COLO829 (cell line): ENCODE data around the gene ME3.
"Not testable (repeated sequence)": the region's sequence is repeated elsewhere in the genome, so short reads cannot be mapped to it uniquely, and the experiment has no call there.

Experiments used
- DNase-seq: peaks from one replicate; pipeline ENCODE4 v3.0.0; 2012; ENCODE audit warnings: low spot score

Gene ME3

DNA sequence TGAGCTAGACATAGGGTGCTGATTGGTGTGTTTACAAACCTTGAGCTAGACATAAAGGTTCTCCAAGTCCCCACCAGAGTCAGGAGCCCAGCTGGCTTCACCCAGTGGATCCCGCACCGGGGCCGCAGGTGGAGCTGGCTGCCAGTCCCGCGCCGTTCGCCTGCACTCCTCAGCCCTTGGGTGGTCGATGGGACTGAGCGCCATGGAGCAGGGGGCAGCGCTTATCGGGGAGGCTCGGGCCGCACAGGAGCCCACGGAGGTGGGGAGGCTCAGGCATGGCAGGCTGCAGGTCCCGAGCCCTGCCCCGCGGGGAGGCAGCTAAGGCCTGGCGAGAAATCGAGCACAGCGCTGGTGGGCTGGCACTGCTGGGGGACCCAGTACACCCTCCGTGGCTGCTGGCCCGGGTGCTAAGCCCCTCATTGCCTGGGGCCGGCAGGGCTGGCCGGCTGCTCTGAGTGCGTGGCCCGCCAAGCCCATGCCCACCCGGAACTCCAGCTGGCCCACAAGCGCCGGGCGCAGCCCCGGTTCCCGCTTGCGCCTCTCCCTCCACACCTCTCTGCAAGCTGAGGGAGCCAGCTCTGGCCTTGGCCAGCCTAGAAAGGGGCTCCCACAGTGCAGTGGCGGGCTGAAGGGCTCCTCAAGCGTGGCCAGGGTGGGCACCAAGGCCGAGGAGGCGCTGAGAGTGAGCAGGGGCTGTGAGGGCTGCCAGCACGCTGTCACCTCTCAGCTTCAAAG is 238.9 kb downstream of the ME3 start:
- DNase-seq = not testable (repeated sequence)

DNA sequence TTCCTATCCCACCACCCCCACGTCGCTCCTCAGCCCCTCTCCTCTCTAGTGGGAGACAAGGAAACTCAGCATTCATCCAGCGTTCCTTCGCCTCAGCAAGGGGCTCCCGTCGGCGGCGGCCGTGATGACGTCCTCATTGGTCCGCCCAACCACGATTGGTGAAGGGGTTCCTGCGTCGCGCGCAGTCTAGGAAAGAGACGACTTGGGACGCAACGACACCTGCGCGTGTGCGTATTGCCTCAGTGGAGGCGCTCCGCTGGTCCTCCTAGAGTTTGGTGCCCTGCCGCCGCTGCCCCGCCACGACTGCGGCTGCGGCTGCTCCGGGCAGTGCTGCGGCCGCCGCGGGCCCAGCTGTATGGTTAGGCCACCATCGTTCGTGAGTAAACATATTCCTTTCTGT is 241.2 kb downstream of the ME3 start:
- DNase-seq = no peak

DNA sequence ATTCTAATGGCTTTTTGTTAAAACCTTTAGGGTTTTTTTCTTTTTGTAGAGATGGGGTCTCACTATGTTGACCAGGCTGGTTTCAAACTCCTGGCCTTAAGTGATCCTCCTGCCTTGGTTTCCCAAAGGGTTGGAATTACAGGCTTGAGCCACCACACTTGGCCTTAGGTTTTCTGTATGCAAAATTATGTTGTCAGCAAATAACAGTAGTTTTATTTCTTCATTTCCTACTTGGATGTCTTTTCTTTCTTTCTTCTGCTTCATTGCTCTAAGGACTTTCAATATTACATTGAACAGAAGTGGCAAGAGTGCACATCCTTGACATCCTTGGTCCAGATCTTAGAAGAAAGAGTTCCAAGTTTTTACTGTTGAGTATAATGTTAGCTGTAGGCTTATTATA is 245.0 kb downstream of the ME3 start:
- DNase-seq = no peak

DNA sequence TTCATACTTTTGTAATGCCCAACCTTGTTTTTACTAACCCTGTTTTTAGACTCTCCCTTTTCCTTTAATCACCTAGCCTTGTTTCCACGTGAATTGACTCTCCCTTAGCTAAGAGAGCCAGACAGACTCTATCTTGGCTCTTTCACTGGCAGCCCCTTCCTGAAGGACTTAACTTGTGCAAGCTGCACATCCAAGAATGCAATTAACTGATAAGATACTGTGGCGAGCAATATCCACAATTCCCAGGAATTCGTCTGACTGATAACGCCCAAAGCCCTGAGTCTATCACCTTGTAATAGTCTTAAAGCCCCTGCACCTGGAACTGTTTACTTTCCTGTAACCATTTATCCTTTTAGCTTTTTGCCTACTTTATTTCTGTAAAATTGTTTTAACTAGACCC is 248.9 kb downstream of the ME3 start:
- DNase-seq = not testable (repeated sequence)

DNA sequence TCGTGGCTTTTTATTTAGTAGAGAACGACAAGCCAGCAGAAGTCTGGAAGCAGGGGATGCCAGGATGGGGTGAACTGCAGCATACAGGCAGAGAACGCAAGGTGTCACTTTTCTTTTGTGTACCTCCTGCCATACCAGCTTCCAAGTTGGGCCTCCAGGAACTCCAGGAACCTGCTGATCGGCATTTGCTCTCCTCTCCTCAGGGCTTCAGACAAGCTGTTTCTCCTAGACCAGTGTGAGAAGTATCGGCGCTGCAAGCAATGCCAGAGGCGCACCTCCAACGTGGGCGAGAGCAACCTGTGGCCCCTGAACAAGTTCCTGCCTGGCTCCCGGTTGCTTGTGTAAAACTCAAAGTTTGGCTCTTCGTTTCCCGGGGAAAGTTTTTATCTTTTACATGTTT is 250.0 kb downstream of the ME3 start:
- no peak for DNase-seq

DNA sequence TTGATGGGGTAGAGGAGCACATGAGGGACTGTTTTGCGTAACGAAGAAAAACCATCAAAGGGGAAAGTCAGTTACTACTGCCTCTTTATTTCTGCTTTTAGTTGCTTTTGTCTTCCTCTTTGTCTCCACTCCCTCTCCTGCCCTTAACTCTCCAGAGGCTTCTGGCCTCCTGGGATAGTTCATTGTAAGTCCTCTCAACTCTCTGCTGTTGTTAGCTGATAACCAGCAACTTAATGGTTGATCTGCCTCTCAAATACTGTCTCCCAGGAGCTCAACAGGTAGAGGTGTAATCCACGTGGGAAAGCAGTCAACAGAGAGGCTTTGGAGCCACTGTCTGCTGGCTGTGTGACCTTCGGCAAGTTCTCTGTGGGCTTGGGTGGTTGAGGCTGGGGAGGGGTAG is 250.5 kb downstream of the ME3 start:
- no peak for DNase-seq

DNA sequence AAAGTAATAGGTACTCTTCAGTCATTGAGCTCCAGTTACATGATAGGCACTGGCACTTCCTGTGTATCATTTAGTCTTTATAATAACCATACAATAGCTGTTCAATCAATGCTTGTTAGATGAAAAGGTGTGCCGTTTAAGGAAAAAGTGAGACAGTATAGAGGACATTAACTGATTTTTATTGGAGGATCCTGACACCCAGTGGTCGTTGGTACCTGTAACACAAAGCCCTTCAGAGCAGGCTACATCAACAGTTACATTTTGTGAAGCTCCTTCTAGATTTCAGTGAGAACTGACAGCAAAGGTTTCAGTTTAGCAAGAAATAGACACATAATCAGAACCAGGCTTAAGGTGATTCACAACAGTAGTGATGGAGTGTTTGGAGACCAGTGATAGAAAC is 253.5 kb downstream of the ME3 start:
- DNase-seq = no peak

DNA sequence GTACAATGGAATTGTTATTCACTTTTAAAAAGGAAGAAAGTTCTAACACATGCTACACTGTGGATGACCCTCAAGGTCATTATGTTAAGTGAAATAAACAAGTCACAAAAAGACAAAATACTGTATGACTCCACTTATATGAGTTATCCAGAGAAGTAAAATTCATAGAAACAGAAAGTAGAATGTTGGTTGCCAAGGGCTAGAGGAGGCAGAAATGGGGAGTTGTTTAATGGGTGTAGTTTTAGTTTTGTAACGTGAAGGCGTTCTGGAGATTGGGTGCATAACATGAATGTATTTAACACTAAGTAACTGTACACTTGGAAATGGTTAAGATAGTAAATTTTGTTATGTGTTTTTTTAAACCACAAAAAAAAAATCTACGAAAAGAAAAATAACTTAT is 253.9 kb downstream of the ME3 start:
- DNase-seq = no peak

DNA sequence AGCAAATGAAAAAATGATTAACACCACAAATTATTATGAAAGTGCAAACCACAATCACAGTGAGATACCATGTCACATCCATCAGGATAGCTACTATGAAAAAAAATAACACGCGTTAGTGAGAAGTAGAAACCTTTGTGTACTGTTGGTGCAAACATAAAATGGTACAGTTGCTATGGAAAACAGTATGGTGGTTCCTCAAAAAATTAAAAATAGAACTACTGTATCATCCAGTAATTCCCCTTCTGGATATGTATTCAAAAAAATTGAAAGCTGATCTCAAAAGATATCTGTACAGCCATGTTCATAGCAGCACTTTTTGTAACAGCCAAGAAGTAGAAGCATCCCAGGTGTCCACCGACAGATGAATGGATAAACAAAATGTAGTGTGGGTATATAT is 254.3 kb downstream of the ME3 start:
- no peak for DNase-seq

DNA sequence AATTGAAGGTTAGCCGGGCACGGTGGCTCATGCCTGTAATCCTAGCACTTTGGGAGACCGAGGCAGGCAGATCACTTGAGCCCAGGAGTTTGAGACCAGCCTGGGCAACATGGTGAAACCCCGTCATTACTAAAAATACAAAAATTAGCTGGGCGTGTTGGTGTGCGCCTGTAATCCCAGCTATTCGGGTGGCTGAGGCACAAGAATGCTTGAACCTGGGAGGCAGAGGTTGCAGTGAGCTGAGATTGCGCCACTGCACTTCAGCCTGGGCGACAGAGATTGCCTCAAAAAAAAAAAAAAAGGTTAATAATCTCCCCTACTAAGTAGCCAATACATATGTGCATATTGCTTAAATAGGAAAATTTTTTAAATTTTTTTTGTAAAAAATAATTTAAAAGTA is 255.5 kb downstream of the ME3 start:
- not testable (repeated sequence) for DNase-seq

DNA sequence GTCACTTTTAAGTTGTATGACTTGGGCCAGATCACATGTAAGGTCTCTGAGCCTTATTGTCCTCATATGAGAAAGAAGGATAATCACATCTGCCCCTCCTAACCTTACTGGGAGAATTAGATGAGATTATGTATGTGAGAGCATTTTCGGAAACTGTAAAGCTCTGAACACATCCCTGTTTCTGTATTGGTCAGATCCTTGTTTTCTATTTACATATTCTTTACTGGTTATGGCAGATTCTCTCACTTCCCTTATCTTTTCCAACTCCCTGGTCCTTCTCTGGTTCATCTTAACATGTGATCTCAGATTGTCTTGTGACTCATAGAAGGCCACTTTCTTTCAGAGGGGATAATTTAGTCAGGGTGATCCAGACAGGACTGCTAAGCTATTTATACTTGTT is 255.9 kb downstream of the ME3 start:
- DNase-seq = peak; percentile 20

DNA sequence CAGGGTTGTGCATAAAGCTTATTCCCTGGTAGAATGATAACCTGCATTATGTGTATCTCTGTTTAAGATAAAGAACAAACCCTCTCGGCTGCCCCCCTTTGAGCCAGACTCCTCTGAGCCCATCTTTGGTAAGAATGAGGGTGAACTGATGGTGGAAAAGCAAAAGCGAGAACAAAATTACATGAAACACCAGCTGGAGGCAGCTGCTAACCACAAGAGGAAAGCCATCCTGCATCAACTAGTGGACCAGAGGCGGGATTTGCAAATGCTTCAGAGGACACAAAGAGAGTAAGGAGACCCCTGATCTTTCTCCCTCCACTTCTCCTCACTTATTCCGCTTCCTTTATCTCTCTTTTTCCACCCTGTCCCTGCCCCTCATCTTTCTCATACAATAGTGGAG is 257.4 kb downstream of the ME3 start:
- DNase-seq = no peak

DNA sequence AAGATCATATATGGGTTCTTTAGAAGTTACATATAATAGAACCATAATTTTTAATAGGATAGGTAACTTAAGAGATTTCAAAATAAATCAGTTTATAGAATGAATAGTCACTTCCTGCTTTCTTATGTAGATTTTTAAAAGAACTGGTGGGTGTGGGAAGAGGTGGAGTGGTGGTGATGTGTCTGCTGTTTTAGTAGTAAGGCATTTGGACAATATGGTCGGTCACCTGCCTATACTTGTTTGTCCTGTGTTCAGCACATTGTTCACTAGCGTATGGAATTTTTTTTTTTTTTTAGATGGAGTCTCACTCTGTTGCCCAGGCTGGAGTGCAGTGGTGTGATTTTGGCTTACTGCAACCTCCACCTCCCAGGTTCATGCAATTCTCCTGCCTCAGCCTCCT is 258.4 kb downstream of the ME3 start:
- DNase-seq = no peak

DNA sequence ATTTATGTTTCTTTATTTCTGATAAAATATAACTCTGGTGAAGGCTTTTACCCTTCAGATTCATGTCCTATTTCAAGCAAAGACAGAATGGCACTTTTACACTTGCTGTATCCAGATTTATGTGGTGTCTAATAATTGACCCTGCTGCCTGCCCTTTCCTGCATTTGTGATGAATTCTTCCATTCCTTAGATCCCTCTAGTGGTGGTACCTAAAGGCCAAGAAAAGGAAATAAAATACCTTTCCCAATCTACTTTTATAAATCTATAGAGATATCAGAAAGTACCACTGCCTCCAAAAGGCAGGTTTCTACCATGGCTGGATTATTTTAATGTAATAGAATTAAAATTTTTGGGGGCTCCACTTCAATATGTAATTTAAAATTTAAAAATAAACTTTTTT is 263.6 kb downstream of the ME3 start:
- no peak for DNase-seq

DNA sequence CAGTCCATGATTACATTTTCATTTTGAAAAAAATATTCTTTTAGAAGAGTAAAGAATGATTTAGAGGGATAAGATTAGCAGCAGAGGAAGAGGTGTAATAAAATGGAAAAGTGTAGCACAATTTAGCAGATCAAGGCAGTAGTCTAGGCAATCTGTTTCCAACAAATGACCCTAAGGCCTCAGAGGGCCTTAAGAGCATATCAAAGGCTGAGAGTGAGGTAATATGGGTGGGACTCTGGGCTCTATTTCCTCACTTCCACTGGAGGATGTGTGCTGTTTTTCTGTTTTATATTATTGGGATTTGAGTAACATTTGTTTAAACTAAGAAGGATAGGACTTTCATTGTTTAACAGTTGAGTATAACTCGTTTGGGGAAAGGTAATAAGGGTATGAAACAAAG is 269.0 kb downstream of the ME3 start:
- DNase-seq = no peak

DNA sequence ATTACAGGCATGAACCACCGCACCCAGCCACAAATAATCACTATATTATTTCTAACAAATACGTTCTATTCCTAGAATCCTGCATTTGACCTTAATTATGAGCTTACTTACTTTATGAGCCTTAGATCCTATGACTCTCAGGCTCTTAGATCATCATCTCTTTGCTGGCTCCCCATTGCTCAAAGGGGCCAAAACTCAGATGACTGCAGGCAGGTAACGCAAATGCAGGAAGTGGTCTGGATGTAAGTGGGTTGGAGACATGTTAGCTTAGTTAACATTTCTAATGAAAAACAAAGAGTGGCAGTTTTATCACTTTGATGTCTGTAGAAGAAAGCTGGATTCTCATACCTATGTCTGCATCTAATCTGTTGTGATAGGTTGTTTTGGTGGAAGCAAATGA is 274.3 kb downstream of the ME3 start:
- no peak for DNase-seq

DNA sequence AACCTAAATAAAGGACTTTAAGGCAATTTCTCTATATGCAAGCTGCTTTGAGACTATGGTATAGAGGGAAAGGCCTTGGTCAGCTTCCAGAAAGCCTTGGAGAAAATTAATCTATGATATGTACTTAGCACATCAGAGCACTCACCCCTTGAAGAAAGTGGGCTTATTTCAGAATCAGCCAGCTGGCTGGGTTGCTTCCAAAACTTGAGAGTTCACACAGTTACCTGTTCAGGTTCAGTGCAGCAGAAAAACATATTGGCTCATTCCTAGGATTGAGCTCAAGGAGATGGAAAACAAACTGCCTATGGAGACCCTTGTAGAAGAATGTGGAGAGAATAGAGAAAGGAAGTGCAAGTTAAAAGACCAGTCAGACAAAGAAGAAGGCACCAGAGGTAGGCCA is 275.1 kb downstream of the ME3 start:
- no peak for DNase-seq

DNA sequence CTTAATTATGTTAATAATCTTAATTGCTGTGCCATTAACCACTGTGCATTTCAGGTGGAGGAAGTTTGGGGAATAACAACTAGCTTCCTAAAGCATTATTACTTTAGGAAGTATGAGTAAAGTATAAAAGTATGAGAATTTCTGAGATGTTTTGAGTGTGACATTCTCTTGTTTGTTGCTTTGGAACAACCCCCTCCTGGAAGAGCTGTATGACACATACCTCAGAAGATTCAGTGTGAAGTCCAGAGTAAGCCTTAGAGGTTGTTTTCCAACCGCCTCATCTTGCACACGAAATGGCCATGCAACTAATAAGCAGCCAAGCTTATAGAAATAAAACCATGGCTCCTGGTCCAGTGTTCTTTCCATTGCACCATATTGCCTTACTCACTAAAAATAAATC is 276.0 kb downstream of the ME3 start:
- no peak for DNase-seq

DNA sequence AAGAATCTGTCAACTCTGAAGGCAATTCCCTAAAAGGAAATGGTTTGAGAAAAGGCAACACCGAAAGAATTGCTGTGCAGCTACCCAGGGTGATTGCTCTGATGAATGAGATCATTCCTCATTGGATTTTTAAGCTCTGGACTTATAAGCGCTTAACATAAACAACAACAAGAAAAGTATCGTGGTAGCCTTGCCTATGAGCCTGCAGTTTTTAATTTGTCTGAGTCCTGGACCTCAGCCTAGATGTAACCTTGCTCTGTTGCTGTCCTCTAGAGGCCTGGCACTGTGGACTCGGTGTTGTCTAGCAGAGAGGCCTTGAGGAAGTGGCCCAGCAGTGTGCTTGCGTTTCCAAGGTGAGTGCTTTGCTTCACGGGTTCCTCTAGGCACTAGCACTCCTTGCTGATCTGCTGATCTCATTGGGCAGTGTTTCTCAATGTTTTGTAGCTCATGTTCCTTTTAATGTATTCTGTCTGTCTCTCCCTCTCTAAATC is 277.3 kb downstream of the ME3 start:
- DNase-seq = no peak
